Stomach (tissue), 9 donors: ENCODE measurements around the gene GPRC5B. TPM values are rescaled to one million over a fixed set of nuclear protein-coding genes. Genes with fewer than 3 reads are reported as not detected.

ENCODE experiments used
- DNase-seq, 2 donors: peaks; one replicate each; pipeline versions ENCODE4 v3.0.0 to v3.0.0-alpha.2; 2013 to 2019
- H3K27ac ChIP-seq, 5 donors: fragments of 200-600 bp in 4 of 5; sonication (generic) in 4 of 5; one replicate each; pipeline ENCODE4 v1.5.1; 2013 to 2019; ENCODE audit warnings: mild to moderate bottlenecking in 1 of 5, moderate library complexity in 1 of 5
- H3K27me3 ChIP-seq, 3 donors: fragments of 200-600 bp; sonication (generic); one replicate each; pipeline ENCODE4 v1.5.1; 2017 to 2019; ENCODE audit warnings: mixed run types in 1 of 3
- H3K36me3 ChIP-seq, 4 donors: fragments of 200-600 bp; sonication (generic); 1 replicate in 3 of 4; 2 replicates in 1 of 4; pipeline ENCODE4 v1.5.1; 2016 to 2019
- H3K4me1 ChIP-seq, 4 donors: fragments of 200-600 bp; sonication (generic); one replicate each; pipeline ENCODE4 v1.5.1; 2016 to 2019
- H3K4me3 ChIP-seq, 4 donors: fragments of 200-600 bp; sonication (generic) in 3 of 4; one replicate each; pipeline ENCODE4 v1.5.1; 2016 to 2019; ENCODE audit warnings: mild to moderate bottlenecking in 1 of 4
- H3K9me3 ChIP-seq, 4 donors: fragments of 200-600 bp; sonication (generic); one replicate each; pipeline ENCODE4 v1.5.1; 2016 to 2019
- CTCF ChIP-seq, 7 experiments: fragments of 450-650 bp in 4 of 7; fragments of 200-600 bp in 3 of 7; sonication (generic) in 3 of 7; IDR thresholded peaks; one replicate each; pipeline ENCODE4 v1.5.1; 2016 to 2019; ENCODE audit warnings: antibody characterized with exemption in 7 of 7, control low read depth in 2 of 7, mild to moderate bottlenecking in 1 of 7
- EP300 ChIP-seq: sonication (generic); formaldehyde crosslinking; IDR thresholded peaks from one replicate; pipeline ENCODE4 v1.6.1; 2017; ENCODE audit warnings: antibody characterized with exemption
- POLR2A ChIP-seq, 4 donors: fragments of 450-650 bp; IDR thresholded peaks; one replicate each; pipeline ENCODE4 v1.6.1; 2016; ENCODE audit warnings: antibody characterized with exemption in 4 of 4, control low read depth in 2 of 4, mild to moderate bottlenecking in 1 of 4, moderate library complexity in 1 of 4
- POLR2AphosphoS5 ChIP-seq, 3 donors: sonication (generic); formaldehyde crosslinking; IDR thresholded peaks; one replicate each; pipeline ENCODE4 v1.6.1; 2016; ENCODE audit warnings: antibody characterized with exemption in 3 of 3
- WGBS, 5 donors: extraction: QIAGEN DNeasy Blood & Tissue Kit in 3 of 5; methylation state at CpG; one replicate each; pipeline versions ENCODE4 v1.1.5 to v1.1.7; 2013 to 2018; 5-methylcytosine and 5-hydroxymethylcytosine counted together
- intact Hi-C: fragments of 100-400 bp; cut with DNase I; formaldehyde crosslinking; loops from one replicate; pipeline ENCODE4 v1.15.1; 2023; ENCODE audit warnings: low total_unique reads
- polyA plus RNA-seq, 3 donors: library from polyadenylated mRNA; stranded (reverse); fragments of 200-250 nt; gene quantifications; one replicate each; pipeline ENCODE4 v1.2.3, GENCODE V29; 2013
- total RNA-seq, 5 donors: library from RNA; depleted of rRNA; stranded (reverse); fragments of >200 nt; gene quantifications; one replicate each; pipeline versions ENCODE4 v1.1.0 to v1.2.3, GENCODE V29; 2014 to 2016
- donor health status: healthy with polysubstance abuse.
- donor health status: Bipolar disorder and iron deficiency.
- donor health status: healthy.

The GPRC5B gene
- total and polyA plus RNA-seq, 8 donors: 6.1 to 77.2 (median 24.6) TPM

- Histone ChIP-seq H3K9me3 (no peaks in the 10 kb centered on the region), H3K4me1 (peaks cover 0 to 5% (median 0%) of the 10 kb centered on the region in 4 donors), H3K27me3 (no peaks in the 10 kb centered on the region), H3K27ac (no peak overlapping the region), H3K36me3 (no peaks in the 10 kb centered on the region), H3K4me3 (no peak overlapping the region)
- 73 to 85% (median 79%) methylated on average over 7 of the region's 7 CpGs for WGBS, 5 donors
- DNase-seq: no peak
- TF ChIP-seq POLR2A (IDR thresholded peaks at IDR 0.05): no peak
- TF ChIP-seq CTCF (IDR thresholded peaks at IDR 0.05): no peak
- TF ChIP-seq EP300: no peak
- no peak for TF ChIP-seq POLR2AphosphoS5 (IDR thresholded peaks at IDR 0.05)
- intact Hi-C loops: no loop called here
Observed at GRCh38 chr16:19919142-19919541, 34.5 kb upstream of the GPRC5B start.

- H3K27ac ChIP-seq: no peak overlapping the region
- no peak for TF ChIP-seq CTCF (IDR thresholded peaks at IDR 0.05)
- no peak for TF ChIP-seq EP300
- TF ChIP-seq POLR2A (IDR thresholded peaks at IDR 0.05): no peak
- TF ChIP-seq POLR2AphosphoS5 (IDR thresholded peaks at IDR 0.05): no peak
- H3K9me3 ChIP-seq: no peaks in the 10 kb centered on the region
- H3K4me1 ChIP-seq: peaks cover 0 to 5% (median 0%) of the 10 kb centered on the region in 4 donors
- no peak for DNase-seq
- H3K27me3 ChIP-seq: no peaks in the 10 kb centered on the region
- intact Hi-C loops: no loop called here
- H3K36me3 ChIP-seq: no peaks in the 10 kb centered on the region
- 86 to 93% (median 91%) methylated on average over 5 of the region's 5 CpGs for WGBS, 5 donors
- no peak overlapping the region for H3K4me3 ChIP-seq
Observed at GRCh38 chr16:19916064-19916463, 31.4 kb upstream of the GPRC5B start.

GRCh38 chr16:19914877-19915276 is 30.2 kb upstream of the GPRC5B start:
- Histone ChIP-seq H3K36me3 (no peaks in the 10 kb centered on the region), H3K9me3 (no peaks in the 10 kb centered on the region), H3K27ac (no peak overlapping the region), H3K4me3 (no peak overlapping the region), H3K27me3 (no peaks in the 10 kb centered on the region), H3K4me1 (peaks cover 0 to 5% (median 0%) of the 10 kb centered on the region in 4 donors)
- intact Hi-C loops: loop anchor here (5.0 kb wide), 1 partner anchor 462 kb away; no protein-coding TSS in a partner anchor
- TF ChIP-seq POLR2AphosphoS5 (IDR thresholded peaks at IDR 0.05) (no peak), EP300 (no peak), POLR2A (IDR thresholded peaks at IDR 0.05) (no peak), CTCF (IDR thresholded peaks at IDR 0.05) (no peak)
- DNase-seq: no peak
- 90 to 94% (median 91%) methylated on average over 7 of the region's 7 CpGs for WGBS, 5 donors

GRCh38 chr16:19913340-19913645 is 28.6 kb upstream of the GPRC5B start:
- Histone ChIP-seq H3K27ac (no peak overlapping the region), H3K4me1 (peaks cover 0 to 5% (median 0%) of the 10 kb centered on the region in 4 donors), H3K9me3 (no peaks in the 10 kb centered on the region), H3K36me3 (no peaks in the 10 kb centered on the region), H3K4me3 (no peak overlapping the region), H3K27me3 (peaks cover 0 to 12% (median 0%) of the 10 kb centered on the region in 3 donors)
- intact Hi-C loops: loop anchor here (5.0 kb wide), 1 partner anchor 464 kb away; no protein-coding TSS in a partner anchor
- DNase-seq: no peak
- TF ChIP-seq POLR2A (IDR thresholded peaks at IDR 0.05) (no peak), POLR2AphosphoS5 (IDR thresholded peaks at IDR 0.05) (no peak)
- 49 to 72% (median 60%) methylated on average over 2 of the region's 2 CpGs for WGBS, 5 donors
